Neural crest cell (in vitro differentiated cells): ENCODE measurements around the gene FLVCR2. TPM values are rescaled to one million over a fixed set of nuclear protein-coding genes. Genes with fewer than 3 reads are reported as not detected.

Experiments
- DNase-seq: peaks from one replicate; pipeline ENCODE4 v3.0.0; 2021; ENCODE audit warnings: low read depth, mixed read lengths, low spot score
- H3K27ac Mint-ChIP-seq: one replicate; pipeline ENCODE4 v1.8.0; 2021; ENCODE audit warnings: mild to moderate bottlenecking, mixed read lengths; ENCODE audit not compliant: unreplicated experiment
- H3K27me3 Mint-ChIP-seq: 2 replicates; pipeline ENCODE4 v1.8.0; 2021; ENCODE audit warnings: low read depth, mild to moderate bottlenecking, mixed read lengths
- H3K36me3 Mint-ChIP-seq: 2 replicates; pipeline ENCODE4 v1.8.0; 2021; ENCODE audit warnings: low read depth, mild to moderate bottlenecking, mixed read lengths
- H3K4me1 Mint-ChIP-seq: 2 replicates; pipeline ENCODE4 v1.8.0; 2021; ENCODE audit warnings: mixed read lengths
- H3K4me3 Mint-ChIP-seq: one replicate; pipeline ENCODE4 v1.8.0; 2021; ENCODE audit warnings: mild to moderate bottlenecking, mixed read lengths
- H3K9me3 Mint-ChIP-seq: 2 replicates; pipeline ENCODE4 v1.8.0; 2021; ENCODE audit warnings: mixed read lengths
- CTCF ChIP-seq: fragments of 200-600 bp; sonication (generic); conservative IDR thresholded peaks from 2 replicates; pipeline ENCODE4 v1.5.0; 2021; ENCODE audit warnings: antibody characterized with exemption, mild to moderate bottlenecking
- total RNA-seq: library from RNA; stranded (reverse); gene quantifications from 2 replicates; pipeline ENCODE4 v1.2.1, GENCODE V29; 2021

FLVCR2 gene
- total RNA-seq, 1 donor from 2014 or later, result 3.0 TPM

DNA sequence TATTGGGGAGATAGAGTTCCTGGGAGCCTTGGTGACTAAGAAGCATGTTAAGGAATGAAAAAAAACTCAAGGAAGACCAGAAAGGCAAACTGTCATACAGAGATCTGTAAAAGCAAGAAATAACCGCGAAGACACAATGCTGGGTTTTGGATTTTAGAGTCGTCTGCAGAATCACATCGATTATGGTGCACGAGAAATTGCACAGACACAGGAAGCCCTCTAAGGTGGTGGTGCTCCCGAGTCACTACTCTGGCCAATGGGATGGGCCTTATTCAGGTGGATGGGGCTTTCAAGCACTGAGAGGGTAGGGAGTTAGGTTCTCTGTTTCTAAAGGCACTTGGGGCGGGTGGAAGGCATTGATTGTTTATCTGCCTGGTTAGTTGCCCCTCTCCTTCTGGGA lies 10.3 kb upstream of the FLVCR2 start:
- DNase-seq, result no peak
- no peak overlapping the region for H3K4me3 Mint-ChIP-seq
- H3K9me3 Mint-ChIP-seq, result no peaks in the 10 kb centered on the region
- H3K27ac Mint-ChIP-seq, result no peak overlapping the region
- H3K27me3 Mint-ChIP-seq, result peaks cover 32% of the 10 kb centered on the region
- no peaks in the 10 kb centered on the region for H3K4me1 Mint-ChIP-seq
- no peaks in the 10 kb centered on the region for H3K36me3 Mint-ChIP-seq
- TF ChIP-seq CTCF, result no peak

- Mint-ChIP-seq H3K27me3 (peaks cover 37% of the 10 kb centered on the region), H3K4me1 (no peaks in the 10 kb centered on the region), H3K36me3 (no peaks in the 10 kb centered on the region), H3K4me3 (no peak overlapping the region), H3K9me3 (no peaks in the 10 kb centered on the region), H3K27ac (no peak overlapping the region)
- TF ChIP-seq CTCF, result no peak
- no peak for DNase-seq
These were observed 9.6 kb upstream of the FLVCR2 start for GRCh38 chr14:75568791-75569190.

DNA sequence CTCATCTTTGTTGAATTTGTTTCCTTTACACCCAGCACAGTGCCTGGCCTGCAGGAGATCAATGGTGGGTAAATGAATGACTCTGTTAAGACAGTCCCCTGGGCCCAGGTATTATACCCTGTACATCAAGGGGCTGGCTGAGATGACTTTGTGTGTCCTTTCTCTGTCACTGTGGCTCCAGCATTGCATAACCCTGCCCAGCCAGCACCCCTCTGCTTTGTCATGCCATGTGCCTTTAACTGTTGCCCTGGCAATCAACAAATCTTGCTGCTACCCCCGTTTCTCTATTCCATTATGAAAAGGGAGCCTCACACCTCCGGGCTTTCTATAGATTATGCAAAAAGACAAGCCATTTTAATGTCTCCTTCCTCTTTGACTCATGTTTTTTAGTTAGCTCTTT lies 7.6 kb upstream of the FLVCR2 start:
- Mint-ChIP-seq H3K27me3 (peaks cover 32% of the 10 kb centered on the region), H3K4me1 (no peaks in the 10 kb centered on the region), H3K36me3 (no peaks in the 10 kb centered on the region), H3K27ac (no peak overlapping the region), H3K4me3 (no peak overlapping the region), H3K9me3 (no peaks in the 10 kb centered on the region)
- TF ChIP-seq CTCF, result no peak
- DNase-seq, result no peak

- DNase-seq, result no peak
- no peak overlapping the region for H3K4me3 Mint-ChIP-seq
- H3K9me3 Mint-ChIP-seq, result no peaks in the 10 kb centered on the region
- no peak for TF ChIP-seq CTCF
- peaks cover 28% of the 10 kb centered on the region for H3K27me3 Mint-ChIP-seq
- H3K36me3 Mint-ChIP-seq, result no peaks in the 10 kb centered on the region
- H3K27ac Mint-ChIP-seq, result no peak overlapping the region
- no peaks in the 10 kb centered on the region for H3K4me1 Mint-ChIP-seq
These were observed 6.3 kb upstream of the FLVCR2 start for GRCh38 chr14:75572104-75572503.

GRCh38 chr14:75577090-75577489 lies 1.3 kb upstream of the FLVCR2 start:
- Mint-ChIP-seq H3K27me3 (peaks cover 18% of the 10 kb centered on the region), H3K4me1 (peaks cover 7% of the 10 kb centered on the region), H3K4me3 (no peak overlapping the region), H3K36me3 (no peaks in the 10 kb centered on the region), H3K9me3 (no peaks in the 10 kb centered on the region), H3K27ac (no peak overlapping the region)
- no peak for DNase-seq
- no peak for TF ChIP-seq CTCF

DNA sequence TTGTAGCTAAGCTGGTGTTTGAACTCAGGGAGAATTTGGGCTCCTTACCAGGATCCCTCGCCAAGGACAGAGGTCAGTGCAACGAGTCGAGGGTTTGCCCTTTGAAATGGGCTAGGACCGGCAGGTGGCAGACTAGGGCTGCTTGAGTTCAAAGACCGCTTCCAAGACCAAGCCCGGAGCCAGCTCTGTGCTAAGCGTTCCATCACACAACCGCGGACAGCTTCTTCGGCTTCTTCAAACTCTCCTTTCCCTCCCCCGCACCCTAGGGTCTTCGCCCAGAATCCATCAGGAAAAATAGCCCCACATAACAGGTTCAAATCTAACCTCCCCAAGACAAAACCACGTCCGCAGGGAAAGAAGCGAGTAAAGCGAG lies 705 bp upstream of the FLVCR2 start:
- Mint-ChIP-seq H3K27me3 (peaks cover 14% of the 10 kb centered on the region), H3K9me3 (no peaks in the 10 kb centered on the region), H3K4me3 (peak overlapping the region; percentile 96), H3K4me1 (peaks cover 7% of the 10 kb centered on the region), H3K27ac (peak overlapping the region; percentile 85), H3K36me3 (no peaks in the 10 kb centered on the region)
- TF ChIP-seq CTCF, result peak; percentile 75
- peak; percentile 79 for DNase-seq
